ENCODE measurements around the gene TMEM33.

The TMEM33 gene

GRCh38 chr4:41998019-41998418 lies 62.8 kb downstream of the TMEM33 start:
- DNase-seq (ENCODE audit: low read depth): no peak

GRCh38 chr4:41999321-41999720 lies 64.1 kb downstream of the TMEM33 start:
- DNase-seq (ENCODE audit: low read depth): no peak

DNA sequence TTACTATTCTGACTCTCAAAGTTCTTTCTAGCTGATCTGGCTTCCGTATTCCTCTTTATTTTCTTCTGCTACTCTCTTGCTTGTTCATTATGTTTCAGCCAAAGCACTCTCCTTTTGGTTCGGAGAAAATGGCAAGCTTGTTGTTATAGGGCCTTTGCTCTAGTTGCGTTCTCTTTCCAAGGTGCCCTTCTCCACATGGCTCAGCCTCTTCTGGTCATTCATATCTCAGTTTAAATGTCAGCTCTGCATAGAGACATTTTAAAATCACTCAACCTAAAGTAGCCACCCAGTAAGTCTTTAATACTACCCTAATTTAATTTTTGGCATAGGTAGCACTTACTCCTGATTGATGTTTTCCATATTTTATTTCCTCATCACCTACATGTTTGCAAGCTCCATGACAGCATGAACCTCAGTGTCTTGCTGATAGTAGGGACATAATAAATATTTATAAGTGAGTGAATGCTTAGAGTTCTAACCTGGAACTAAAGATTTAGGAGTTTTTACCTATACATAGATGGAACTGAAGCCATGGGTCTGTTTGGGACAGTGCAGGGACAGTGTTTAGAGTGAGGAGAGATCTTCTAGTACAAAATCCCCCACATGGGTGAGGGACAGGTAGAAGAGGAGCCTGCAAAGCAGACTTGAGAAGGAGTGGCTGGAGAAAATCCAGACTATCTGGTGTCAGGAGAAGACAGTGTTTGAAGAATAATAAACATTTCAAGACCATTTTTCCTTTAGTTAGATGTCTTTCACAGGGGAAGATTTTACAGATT lies 73.0 kb downstream of the TMEM33 start:
- no peak for DNase-seq (ENCODE audit: low read depth)
